Calu3 (cell line): ENCODE results near the gene GSKIP. TPM values are rescaled to one million over a fixed set of nuclear protein-coding genes. Genes with fewer than 3 reads are reported as not detected.
A peak's percentile ranks its signal among the peaks of the same experiment; 100 is the strongest.

Experiments used
- BruUV-seq: library from RNA; stranded (reverse); fragments of 400-500 nt; replicated peaks from 2 replicates; lab custom pipeline; 2021; lab: Mats Ljungman, UMichigan
- CTCF ChIA-PET: fragments of 300-600 bp; sonication (Branson Sonifier 250); formaldehyde crosslinking; loops from one replicate; lab custom pipeline; 2022; ENCODE audit warnings: antibody characterized with exemption; lab: Charles Lee
- DNase-seq: peaks from one replicate; pipeline ENCODE4 v3.0.0; 2022
- H3K27ac Mint-ChIP-seq: one replicate; pipeline ENCODE4 v1.8.0; 2022; ENCODE audit warnings: mixed read lengths; ENCODE audit not compliant: unreplicated experiment
- H3K27me3 Mint-ChIP-seq: one replicate; pipeline ENCODE4 v1.8.0; 2022; ENCODE audit warnings: mixed read lengths; ENCODE audit not compliant: unreplicated experiment
- H3K36me3 Mint-ChIP-seq: one replicate; pipeline ENCODE4 v1.8.0; 2022; ENCODE audit warnings: mild to moderate bottlenecking, moderate library complexity, mixed read lengths; ENCODE audit not compliant: insufficient read depth, unreplicated experiment
- H3K4me1 Mint-ChIP-seq: one replicate; pipeline ENCODE4 v1.8.0; 2022; ENCODE audit warnings: mild to moderate bottlenecking, low read depth, mixed read lengths; ENCODE audit not compliant: unreplicated experiment
- H3K4me3 Mint-ChIP-seq: one replicate; pipeline ENCODE4 v1.8.0; 2022; ENCODE audit warnings: mild to moderate bottlenecking, low read depth, moderate library complexity, mixed read lengths; ENCODE audit not compliant: unreplicated experiment
- H3K9me3 Mint-ChIP-seq: one replicate; pipeline ENCODE4 v1.8.0; 2022; ENCODE audit warnings: low read depth, mixed read lengths; ENCODE audit not compliant: unreplicated experiment
- CTCF ChIP-seq: fragments of 200-600 bp; IDR thresholded peaks from one replicate; pipeline ENCODE4 v1.8.0; 2022; ENCODE audit warnings: antibody characterized with exemption; ENCODE audit not compliant: unreplicated experiment
- intact Hi-C: fragments of 100-400 bp; cut with micrococcal nuclease; formaldehyde crosslinking; loops from one replicate; pipeline ENCODE4 v1.10.0; 2022; ENCODE audit not compliant: unreplicated experiment
- total RNA-seq: library from RNA; stranded (reverse); gene quantifications from 2 replicates; pipeline ENCODE4 v1.2.3, GENCODE V29; 2022

GSKIP gene
- total RNA-seq, 1 experiment from 2014 or later, result 33.3 TPM

- CTCF ChIA-PET, result interaction anchor here (0.6 kb wide), 1 partner anchor 338 kb away, joined by 3 read pairs; no protein-coding TSS in a partner anchor
- DNase-seq, result no peak
- Mint-ChIP-seq H3K27me3 (no peaks in the 10 kb centered on the region), H3K9me3 (no peaks in the 10 kb centered on the region), H3K36me3 (peaks cover 5% of the 10 kb centered on the region), H3K27ac (no peak overlapping the region), H3K4me1 (no peaks in the 10 kb centered on the region), H3K4me3 (no peak overlapping the region)
- TF ChIP-seq CTCF, result no peak
- intact Hi-C loops, result no loop called here
- BruUV-seq, result no TSS peak
These were observed 21.4 kb downstream of the GSKIP start for GRCh38 chr14:96384740-96385139.

GRCh38 chr14:96385385-96385784, 22.1 kb downstream of the GSKIP start:
- Mint-ChIP-seq H3K4me1 (no peaks in the 10 kb centered on the region), H3K9me3 (no peaks in the 10 kb centered on the region), H3K27ac (no peak overlapping the region), H3K36me3 (peaks cover 5% of the 10 kb centered on the region), H3K27me3 (no peaks in the 10 kb centered on the region), H3K4me3 (no peak overlapping the region)
- intact Hi-C loops, result no loop called here
- no TSS peak for BruUV-seq
- no peak for TF ChIP-seq CTCF
- CTCF ChIA-PET, result no interaction called here
- DNase-seq, result no peak

GRCh38 chr14:96390965-96391292, 27.6 kb downstream of the GSKIP start:
- no peaks in the 10 kb centered on the region for H3K27me3 Mint-ChIP-seq
- peaks cover 18% of the 10 kb centered on the region for H3K36me3 Mint-ChIP-seq
- no TSS peak for BruUV-seq
- CTCF ChIA-PET, result no interaction called here
- no peaks in the 10 kb centered on the region for H3K9me3 Mint-ChIP-seq
- H3K27ac Mint-ChIP-seq, result peak overlapping the region; percentile 61
- DNase-seq, result no peak
- H3K4me1 Mint-ChIP-seq, result no peaks in the 10 kb centered on the region
- no peak for TF ChIP-seq CTCF
- intact Hi-C loops, result loop anchor here (2.0 kb wide), 1 partner anchor 26 kb away; no protein-coding TSS in a partner anchor
- H3K4me3 Mint-ChIP-seq, result peak overlapping the region; percentile 88

- H3K27me3 Mint-ChIP-seq, result no peaks in the 10 kb centered on the region
- no peak for TF ChIP-seq CTCF
- H3K9me3 Mint-ChIP-seq, result no peaks in the 10 kb centered on the region
- peak overlapping the region; percentile 61 for H3K27ac Mint-ChIP-seq
- H3K36me3 Mint-ChIP-seq, result peaks cover 18% of the 10 kb centered on the region
- peak overlapping the region; percentile 88 for H3K4me3 Mint-ChIP-seq
- no TSS peak for BruUV-seq
- H3K4me1 Mint-ChIP-seq, result no peaks in the 10 kb centered on the region
- intact Hi-C loops, result loop anchor here (2.0 kb wide), 1 partner anchor 27 kb away; no protein-coding TSS in a partner anchor
- peak; percentile 99 for DNase-seq
- CTCF ChIA-PET, result no interaction called here
These were observed 28.2 kb downstream of the GSKIP start for GRCh38 chr14:96391293-96392118.
